ENCODE measurements around the gene HOXA10. TPM values are rescaled to one million over a fixed set of nuclear protein-coding genes. Genes with fewer than 3 reads are reported as not detected.

Gene HOXA10
- total RNA-seq, 6 experiments from 2014 or later = 38.9 to 43.5 (median 41.1) TPM

GRCh38 chr7:27165089-27165995 is 8.8 kb downstream of the HOXA10 start, which contains the start of gene HOXA9:
Gene HOXA9, minus strand, starts transcription at chr7:27165537. Its CDS starts 80 bp downstream, at chr7:27165457.
- Mint-ChIP-seq H3K27me3 (ENCODE audit: insufficient read depth) (peaks cover 19% of the 10 kb centered on the region), H3K27ac (peak within 1 kb of the TSS; percentile 99), H3K9me3 (no peaks in the 10 kb centered on the region), H3K4me1 (ENCODE audit: low read depth) (peaks cover 22% of the 10 kb centered on the region), H3K4me3 (peak within 1 kb of the TSS; percentile 96), H3K36me3 (ENCODE audit: low read depth) (peaks cover 57% of the 10 kb centered on the region)
- DNase-seq = peak; percentile 96
- peak; percentile 33; the same call in 1 of the 2 replicates for TF ChIP-seq CTCF (IDR thresholded peaks at IDR 0.05)

- Mint-ChIP-seq H3K4me3 (peak overlapping the region; percentile 96), H3K4me1 (ENCODE audit: low read depth) (peaks cover 22% of the 10 kb centered on the region), H3K27me3 (ENCODE audit: insufficient read depth) (peaks cover 17% of the 10 kb centered on the region), H3K27ac (peak overlapping the region; percentile 99), H3K36me3 (ENCODE audit: low read depth) (peaks cover 53% of the 10 kb centered on the region), H3K9me3 (no peaks in the 10 kb centered on the region)
- no peak for DNase-seq
- TF ChIP-seq CTCF (IDR thresholded peaks at IDR 0.05) = peak; percentile 55; the same call in 1 of the 2 replicates
Measured at GRCh38 chr7:27164367-27165088, 9.6 kb downstream of the HOXA10 start.

GRCh38 chr7:27164045-27164366 is 10.1 kb downstream of the HOXA10 start:
- Mint-ChIP-seq H3K9me3 (no peaks in the 10 kb centered on the region), H3K27me3 (ENCODE audit: insufficient read depth) (peaks cover 17% of the 10 kb centered on the region), H3K4me1 (ENCODE audit: low read depth) (peaks cover 22% of the 10 kb centered on the region), H3K36me3 (ENCODE audit: low read depth) (peaks cover 51% of the 10 kb centered on the region), H3K27ac (peak overlapping the region; percentile 99), H3K4me3 (peak overlapping the region; percentile 96)
- no peak for DNase-seq
- no peak; the same call in 1 of the 2 replicates for TF ChIP-seq CTCF (IDR thresholded peaks at IDR 0.05)

GRCh38 chr7:27163288-27164044 is 10.7 kb downstream of the HOXA10 start:
- no peak for TF ChIP-seq CTCF (IDR thresholded peaks at IDR 0.05)
- peak overlapping the region; percentile 99 for H3K27ac Mint-ChIP-seq
- H3K4me3 Mint-ChIP-seq = peak overlapping the region; percentile 96
- DNase-seq = no peak
- H3K4me1 Mint-ChIP-seq (ENCODE audit: low read depth) = peaks cover 19% of the 10 kb centered on the region
- peaks cover 12% of the 10 kb centered on the region for H3K27me3 Mint-ChIP-seq (ENCODE audit: insufficient read depth)
- H3K9me3 Mint-ChIP-seq = no peaks in the 10 kb centered on the region
- peaks cover 46% of the 10 kb centered on the region for H3K36me3 Mint-ChIP-seq (ENCODE audit: low read depth)

GRCh38 chr7:27162561-27163287 is 11.4 kb downstream of the HOXA10 start:
- Mint-ChIP-seq H3K4me1 (ENCODE audit: low read depth) (peaks cover 12% of the 10 kb centered on the region), H3K4me3 (peak overlapping the region; percentile 96), H3K9me3 (no peaks in the 10 kb centered on the region), H3K27me3 (ENCODE audit: insufficient read depth) (peaks cover 10% of the 10 kb centered on the region), H3K36me3 (ENCODE audit: low read depth) (peaks cover 39% of the 10 kb centered on the region), H3K27ac (peak overlapping the region; percentile 99)
- no peak for DNase-seq
- no peak for TF ChIP-seq CTCF (IDR thresholded peaks at IDR 0.05)

Data from HFFc6 (cell line).